SK-N-SH treated with all-trans-retinoic acid at 6 μM for 48 hours (cell line): Measurements from ENCODE around the gene FIBCD1.

Experiments used
- CSDC2 ChIP-seq: fragments of 250-450 bp; sonication (Bioruptor Pico); IDR thresholded peaks from 2 replicates; pipeline ENCODE4 v1.5.0; 2020; ENCODE audit warnings: mild to moderate bottlenecking, moderate library complexity
- ESRRG ChIP-seq: fragments of 250-450 bp; sonication (Bioruptor Pico); IDR thresholded peaks from 2 replicates; pipeline ENCODE4 v1.6.1; 2021; ENCODE audit warnings: mild to moderate bottlenecking
- OSR1 ChIP-seq: fragments of 250-450 bp; sonication (Bioruptor Pico); IDR thresholded peaks from 2 replicates; pipeline ENCODE4 v1.8.0; 2022; ENCODE audit warnings: moderate library complexity, mild to moderate bottlenecking, inconsistent platforms
- PPARA ChIP-seq: fragments of 250-450 bp; sonication (Bioruptor Pico); IDR thresholded peaks from 2 replicates; pipeline ENCODE4 v1.5.0; 2020; ENCODE audit warnings: mild to moderate bottlenecking, borderline replicate concordance
- TCF4 ChIP-seq: fragments of 250-450 bp; sonication (Bioruptor Pico); IDR thresholded peaks from 2 replicates; pipeline ENCODE4 v1.8.0; 2021; ENCODE audit warnings: mild to moderate bottlenecking, moderate library complexity, borderline replicate concordance
- ZFP3 ChIP-seq: fragments of 250-450 bp; sonication (Bioruptor Pico); IDR thresholded peaks from 2 replicates; pipeline ENCODE4 v1.5.0; 2020; ENCODE audit warnings: mild to moderate bottlenecking, moderate library complexity
- ZNF565 ChIP-seq: fragments of 450-650 bp; formaldehyde crosslinking; conservative IDR thresholded peaks from 2 replicates; pipeline ENCODE4 v1.5.0; 2020; ENCODE audit warnings: low read depth, mild to moderate bottlenecking, moderate library complexity

DNA sequence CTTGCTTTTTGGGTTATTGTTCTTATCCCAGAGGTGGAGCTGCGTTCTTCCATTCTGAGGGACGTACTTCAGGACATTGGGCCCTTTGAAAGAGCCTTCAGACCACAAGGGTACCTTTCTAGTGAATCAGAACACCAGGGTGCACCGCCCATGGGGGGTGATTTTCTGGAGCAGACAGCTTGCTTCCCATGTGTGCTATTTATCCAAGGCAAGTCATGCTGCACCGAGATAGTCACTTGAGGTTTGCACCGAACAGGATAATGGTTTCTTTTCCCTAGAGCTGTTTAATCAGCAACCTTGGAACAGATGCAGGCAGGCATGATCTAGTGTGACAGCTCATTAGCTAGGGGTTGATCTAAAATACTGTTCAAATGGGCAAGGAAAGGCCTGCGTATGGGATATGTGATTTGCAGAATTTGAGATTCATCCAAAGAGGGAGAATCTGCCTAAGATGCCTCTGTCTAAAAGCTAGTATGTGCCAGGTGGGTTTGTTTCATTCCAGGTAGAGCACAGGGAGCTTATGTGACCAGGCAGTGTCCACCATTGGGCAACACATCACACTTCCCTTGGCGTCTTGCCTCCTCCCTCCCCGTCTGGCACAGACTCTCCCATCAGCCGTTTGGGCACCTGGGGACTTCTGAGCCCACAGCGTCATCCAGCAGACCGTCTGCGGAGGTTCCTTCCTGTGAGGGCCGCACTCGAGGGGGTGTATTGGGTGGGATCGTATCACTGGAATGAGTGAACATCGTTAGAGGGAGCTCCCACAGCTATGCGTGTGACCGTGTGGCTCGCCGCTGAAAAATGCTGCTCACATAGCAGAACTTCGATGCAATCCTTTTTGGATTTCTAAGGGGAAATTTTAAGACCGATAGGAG lies 80.9 kb downstream of the FIBCD1 start:
- TF ChIP-seq ZFP3 (CRISPR knock-in tag): no peak
- no peak for TF ChIP-seq OSR1 (CRISPR knock-in tag)
- TF ChIP-seq PPARA (CRISPR knock-in tag): no peak
- TF ChIP-seq ESRRG: no peak
- TF ChIP-seq ZNF565 (CRISPR knock-in tag): no peak
- no peak for TF ChIP-seq TCF4 (CRISPR knock-in tag)
- no peak for TF ChIP-seq CSDC2 (CRISPR knock-in tag)
